NOMO-1 (cell line): ENCODE data around the gene PARM1.

Source experiments
- DNase-seq, 2 experiments: peaks; one replicate each; lab custom pipeline; 2025; ENCODE audit not compliant: unreplicated experiment in 2 of 2; lab: John Stamatoyannopoulos, UW

Gene PARM1

GRCh38 chr4:74932832-74933561, at the start of gene PARM1:
PARM1 (plus strand) TSS chr4:74933116; CDS start chr4:74933328, 212 bp downstream.
- peak; percentile 79 to 90 for DNase-seq

- DNase-seq: peak; percentile 23 to 42
These were observed 48.6 kb upstream of the PARM1 start for GRCh38 chr4:74884266-74884665.

GRCh38 chr4:74886484-74886883, 46.4 kb upstream of the PARM1 start:
- peak; percentile 76 to 98 for DNase-seq

- no peak for DNase-seq
These were observed 42.6 kb upstream of the PARM1 start for GRCh38 chr4:74890341-74890740.

GRCh38 chr4:74891037-74891436, 41.9 kb upstream of the PARM1 start:
- no peak for DNase-seq

- peak in 1 of 2 experiments; percentile 45 for DNase-seq
These were observed 39.7 kb upstream of the PARM1 start for GRCh38 chr4:74893171-74893570.

GRCh38 chr4:74896595-74896994, 36.3 kb upstream of the PARM1 start:
- no peak for DNase-seq

- no peak for DNase-seq
These were observed 35.5 kb upstream of the PARM1 start for GRCh38 chr4:74897386-74897785.

- no peak for DNase-seq
These were observed 32.1 kb upstream of the PARM1 start for GRCh38 chr4:74900862-74901261.

GRCh38 chr4:74904509-74905065, 28.3 kb upstream of the PARM1 start:
- DNase-seq: no peak

GRCh38 chr4:74906771-74907170, 26.1 kb upstream of the PARM1 start:
- DNase-seq: no peak

GRCh38 chr4:74919783-74920182, 13.1 kb upstream of the PARM1 start:
- peak in 1 of 2 experiments; percentile 28 for DNase-seq

GRCh38 chr4:74920704-74921103, 12.2 kb upstream of the PARM1 start:
- no peak for DNase-seq

- no peak for DNase-seq
These were observed 11.4 kb upstream of the PARM1 start for GRCh38 chr4:74921490-74921889.

- DNase-seq: no peak
These were observed 6.9 kb upstream of the PARM1 start for GRCh38 chr4:74926007-74926406.

- DNase-seq: peak; percentile 85 to 96
These were observed 2.8 kb upstream of the PARM1 start for GRCh38 chr4:74930162-74930561.

- no peak for DNase-seq
These were observed 1.5 kb upstream of the PARM1 start for GRCh38 chr4:74931376-74931775.

- DNase-seq: no peak
These were observed 906 bp upstream of the PARM1 start for GRCh38 chr4:74932010-74932409.

- DNase-seq: no peak
These were observed 673 bp downstream of the PARM1 start for GRCh38 chr4:74933562-74934015.

- DNase-seq: peak in 1 of 2 experiments; percentile 56
These were observed 1.3 kb downstream of the PARM1 start for GRCh38 chr4:74934016-74934831.

GRCh38 chr4:74934888-74935287, 2.0 kb downstream of the PARM1 start:
- DNase-seq: no peak

GRCh38 chr4:74941123-74941522, 8.2 kb downstream of the PARM1 start:
- DNase-seq: no peak
